ENCODE results near the gene RPL7L1.

DNA sequence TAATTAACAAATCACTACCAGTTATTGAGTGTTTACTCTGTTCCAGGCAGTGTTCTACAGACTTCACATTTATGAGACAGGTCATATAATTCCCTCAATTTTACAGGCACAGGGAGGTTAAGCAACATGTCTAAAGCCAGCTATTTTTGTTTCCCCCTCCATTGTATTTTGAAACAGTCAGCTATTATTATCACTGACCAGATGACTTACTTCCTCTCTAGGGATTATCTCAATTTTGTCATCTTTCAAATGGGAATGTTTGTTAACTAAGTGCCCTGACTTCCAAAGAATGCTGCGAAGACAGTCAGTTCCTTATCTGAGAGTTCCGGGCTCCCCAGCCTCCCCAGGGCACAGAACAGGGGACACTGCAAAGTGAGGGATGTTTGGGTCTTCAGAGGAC is 44.2 kb downstream of the RPL7L1 start:
- TF ChIP-seq, protein P1, sequence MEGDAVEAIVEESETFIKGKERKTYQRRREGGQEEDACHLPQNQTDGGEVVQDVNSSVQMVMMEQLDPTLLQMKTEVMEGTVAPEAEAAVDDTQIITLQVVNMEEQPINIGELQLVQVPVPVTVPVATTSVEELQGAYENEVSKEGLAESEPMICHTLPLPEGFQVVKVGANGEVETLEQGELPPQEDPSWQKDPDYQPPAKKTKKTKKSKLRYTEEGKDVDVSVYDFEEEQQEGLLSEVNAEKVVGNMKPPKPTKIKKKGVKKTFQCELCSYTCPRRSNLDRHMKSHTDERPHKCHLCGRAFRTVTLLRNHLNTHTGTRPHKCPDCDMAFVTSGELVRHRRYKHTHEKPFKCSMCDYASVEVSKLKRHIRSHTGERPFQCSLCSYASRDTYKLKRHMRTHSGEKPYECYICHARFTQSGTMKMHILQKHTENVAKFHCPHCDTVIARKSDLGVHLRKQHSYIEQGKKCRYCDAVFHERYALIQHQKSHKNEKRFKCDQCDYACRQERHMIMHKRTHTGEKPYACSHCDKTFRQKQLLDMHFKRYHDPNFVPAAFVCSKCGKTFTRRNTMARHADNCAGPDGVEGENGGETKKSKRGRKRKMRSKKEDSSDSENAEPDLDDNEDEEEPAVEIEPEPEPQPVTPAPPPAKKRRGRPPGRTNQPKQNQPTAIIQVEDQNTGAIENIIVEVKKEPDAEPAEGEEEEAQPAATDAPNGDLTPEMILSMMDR (conservative IDR thresholded peaks at IDR 0.05) = no peak
- TF ChIP-seq ZFX (IDR thresholded peaks at IDR 0.05) = no peak
